NAMALWA (cell line): ENCODE results near the gene RAB15.

Experiments
- DNase-seq: peaks from one replicate; pipeline ENCODE4 v3.0.0-alpha.2; 2015; ENCODE audit warnings: low spot score

The RAB15 gene

GRCh38 chr14:64906022-64906421 is 66.1 kb downstream of the RAB15 start:
- no peak for DNase-seq

GRCh38 chr14:64899958-64900357 is 72.2 kb downstream of the RAB15 start:
- DNase-seq, result no peak
